ENCODE results near the gene PXT1. TPM values are rescaled to one million over a fixed set of nuclear protein-coding genes. Genes with fewer than 3 reads are reported as not detected.

Gene PXT1
- total RNA-seq, 2 experiments from 2014 or later, result 0.22 to 0.37 TPM

DNA sequence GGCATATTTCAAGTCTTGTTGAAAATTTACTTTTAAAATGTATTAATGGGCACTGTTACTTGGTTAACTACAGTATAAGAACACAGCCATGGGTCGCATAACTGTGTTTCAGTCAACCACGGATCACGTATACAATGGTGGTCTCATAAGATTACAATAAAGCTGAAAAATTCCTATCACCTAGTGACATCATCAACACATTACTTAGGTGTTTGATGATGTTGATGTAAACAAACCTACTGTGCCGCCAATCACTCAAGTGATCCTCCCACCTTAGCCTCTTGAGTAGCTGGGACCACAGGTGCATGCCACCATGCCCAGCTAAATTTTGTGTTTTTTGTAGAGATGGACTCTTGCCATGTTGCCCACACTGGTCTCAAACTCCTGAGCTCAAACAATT is 38.5 kb downstream of the PXT1 start:
- DNase-seq, result no peak
- H3K27ac Mint-ChIP-seq, result no peak overlapping the region
- ATAC-seq (ENCODE audit: low read depth), result no peak
- POLR2A ChIA-PET, result interaction anchor here (0.5 kb wide), 1 partner anchor 523 kb away, joined by 3 read pairs; no protein-coding TSS in a partner anchor
- no peaks in the 10 kb centered on the region for H3K36me3 Mint-ChIP-seq
- H3K4me1 Mint-ChIP-seq, result peaks cover 1% of the 10 kb centered on the region
- peaks cover 30% of the 10 kb centered on the region for H3K27me3 Mint-ChIP-seq
- no peaks in the 10 kb centered on the region for H3K9me3 Mint-ChIP-seq
- H3K4me3 Mint-ChIP-seq, result no peak overlapping the region

GRCh38 chr6:36402481-36402880 is 40.2 kb downstream of the PXT1 start:
- POLR2A ChIA-PET, result no interaction called here
- H3K4me1 Mint-ChIP-seq, result no peaks in the 10 kb centered on the region
- no peak overlapping the region for H3K4me3 Mint-ChIP-seq
- no peaks in the 10 kb centered on the region for H3K36me3 Mint-ChIP-seq
- ATAC-seq (ENCODE audit: low read depth), result no peak
- H3K27ac Mint-ChIP-seq, result no peak overlapping the region
- no peak for DNase-seq
- H3K27me3 Mint-ChIP-seq, result peaks cover 20% of the 10 kb centered on the region
- no peaks in the 10 kb centered on the region for H3K9me3 Mint-ChIP-seq

DNA sequence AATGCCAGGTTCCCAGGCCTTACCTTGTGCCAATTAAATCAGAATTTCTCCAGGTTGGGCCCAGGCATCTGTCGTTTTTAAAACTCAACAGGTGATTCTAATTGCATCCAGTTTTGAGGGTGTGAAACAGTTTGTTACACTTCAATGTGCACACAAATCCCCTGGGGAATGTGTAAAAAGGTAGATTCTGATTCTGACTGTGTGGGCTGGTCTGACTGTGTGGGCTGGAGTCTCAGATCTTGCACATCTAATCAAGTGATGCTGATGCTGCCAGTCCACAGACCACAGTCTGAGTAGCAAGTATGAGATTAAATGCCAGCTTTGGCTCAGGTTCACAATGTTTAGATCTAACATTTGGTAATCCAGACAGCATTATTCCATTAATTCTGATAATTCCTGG is 42.7 kb downstream of the PXT1 start:
- no peaks in the 10 kb centered on the region for H3K9me3 Mint-ChIP-seq
- ATAC-seq (ENCODE audit: low read depth), result no peak

DNA sequence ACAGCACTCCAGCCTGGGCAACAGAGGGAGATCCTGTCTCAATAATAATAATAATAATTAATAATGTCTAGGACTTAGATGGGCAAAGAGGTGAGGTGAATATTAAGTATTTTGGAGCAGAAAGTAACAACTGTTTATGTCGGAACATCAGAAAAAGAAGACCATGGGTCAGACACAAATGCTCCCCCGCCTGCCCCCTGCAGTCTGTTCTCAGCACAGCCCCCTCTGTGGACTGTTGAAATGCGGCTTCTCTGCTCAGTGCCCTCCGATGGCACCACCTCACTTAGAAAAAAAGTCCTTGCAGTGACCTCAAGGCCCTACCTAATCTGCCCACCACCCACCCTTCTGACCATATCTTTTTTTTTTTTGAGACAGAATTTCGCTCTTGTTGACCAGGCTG is 50.0 kb downstream of the PXT1 start:
- Mint-ChIP-seq H3K4me3 (no peak overlapping the region), H3K4me1 (peaks cover 7% of the 10 kb centered on the region), H3K9me3 (no peaks in the 10 kb centered on the region), H3K27me3 (peaks cover 26% of the 10 kb centered on the region), H3K27ac (no peak overlapping the region), H3K36me3 (no peaks in the 10 kb centered on the region)
- ATAC-seq (ENCODE audit: low read depth) (no peak), DNase-seq (no peak)
- POLR2A ChIA-PET, result no interaction called here

More for the DNA sequence above, 42.7 kb downstream of the PXT1 start:
- H3K4me3 Mint-ChIP-seq, result no peak overlapping the region
- no peak for DNase-seq
- H3K4me1 Mint-ChIP-seq, result no peaks in the 10 kb centered on the region
- no peak overlapping the region for H3K27ac Mint-ChIP-seq
- no peaks in the 10 kb centered on the region for H3K36me3 Mint-ChIP-seq
- peaks cover 17% of the 10 kb centered on the region for H3K27me3 Mint-ChIP-seq
- POLR2A ChIA-PET, result no interaction called here

GRCh38 chr6:36389353-36389752 is 53.3 kb downstream of the PXT1 start:
- Mint-ChIP-seq H3K9me3 (no peaks in the 10 kb centered on the region), H3K4me1 (peaks cover 23% of the 10 kb centered on the region), H3K27ac (no peak overlapping the region), H3K36me3 (peaks cover 9% of the 10 kb centered on the region), H3K4me3 (no peak overlapping the region), H3K27me3 (peaks cover 21% of the 10 kb centered on the region)
- ATAC-seq (ENCODE audit: low read depth) (no peak), DNase-seq (no peak)
- POLR2A ChIA-PET, result no interaction called here

- H3K27me3 Mint-ChIP-seq, result peaks cover 14% of the 10 kb centered on the region
- H3K27ac Mint-ChIP-seq, result peak within 1 kb of the TSS; percentile 85
- H3K36me3 Mint-ChIP-seq, result peaks cover 14% of the 10 kb centered on the region
- DNase-seq (peak; percentile 74), ATAC-seq (ENCODE audit: low read depth) (peak; percentile 82)
- H3K4me1 Mint-ChIP-seq, result peaks cover 27% of the 10 kb centered on the region
- POLR2A ChIA-PET, result interaction anchor here (1.0 to 1.6 kb wide), 2 partner anchors 56 to 209 kb away, joined by 4 to 8 read pairs; partner anchors contain the start of genes KCTD20 and PXT1
- H3K9me3 Mint-ChIP-seq, result no peaks in the 10 kb centered on the region
- H3K4me3 Mint-ChIP-seq, result peak within 1 kb of the TSS; percentile 94
Observed at GRCh38 chr6:36387440-36388303, 55.0 kb downstream of the PXT1 start, which contains the start of gene ETV7. TSS of gene ETV7 (minus strand) at chr6:36387669. CDS start at chr6:36387541, 128 bp downstream.

DNA sequence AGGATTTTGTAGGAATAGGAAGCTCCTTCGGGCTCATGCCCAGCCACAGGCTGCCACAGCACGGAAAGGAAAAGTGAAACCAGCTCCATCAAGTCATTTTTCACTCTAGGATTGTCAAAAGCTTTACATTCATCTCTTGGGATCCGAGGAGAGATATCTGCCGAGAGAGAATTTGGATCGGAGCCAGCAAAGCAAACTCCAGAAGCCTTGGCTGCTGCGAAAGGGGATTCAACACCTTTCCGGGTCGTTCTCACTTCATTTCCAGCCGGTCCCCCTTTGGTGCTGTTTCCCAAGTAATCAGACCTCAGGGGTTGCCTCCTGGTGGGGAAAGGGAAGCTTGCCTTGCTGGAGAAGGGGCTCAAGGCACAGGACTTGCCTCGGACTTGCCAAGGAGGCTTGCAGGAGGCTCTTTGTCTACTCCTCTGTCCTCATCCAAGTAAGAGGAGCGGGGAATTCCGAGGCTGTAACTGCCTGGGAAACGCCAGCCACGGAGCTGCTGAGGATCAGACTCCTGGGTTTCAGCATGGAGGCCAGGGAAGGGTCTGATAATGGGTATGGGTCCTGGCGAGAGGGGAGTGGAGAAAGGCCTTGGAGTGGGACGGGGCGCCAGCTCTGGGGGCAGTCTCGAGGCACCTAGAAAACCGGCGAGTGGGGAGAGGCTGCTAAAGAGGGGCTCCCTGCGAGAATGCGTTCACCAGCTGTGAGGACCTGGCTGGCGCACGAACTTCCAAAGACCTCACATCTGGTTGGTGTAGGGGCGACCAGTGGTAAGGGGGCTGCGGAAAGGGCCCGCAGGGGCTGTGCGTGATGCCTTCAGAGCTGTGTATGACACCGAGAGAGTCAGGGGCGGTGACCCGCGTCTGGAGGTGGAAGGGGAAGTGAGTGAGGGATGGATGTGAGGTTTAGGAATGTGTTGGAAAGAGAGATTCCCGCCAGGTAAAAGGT is 55.9 kb downstream of the PXT1 start:
- peak overlapping the region; percentile 85 for H3K27ac Mint-ChIP-seq
- H3K4me1 Mint-ChIP-seq, result peaks cover 27% of the 10 kb centered on the region
- ATAC-seq (ENCODE audit: low read depth) (peak; percentile 40), DNase-seq (peak; percentile 51)
- peak overlapping the region; percentile 94 for H3K4me3 Mint-ChIP-seq
- peaks cover 14% of the 10 kb centered on the region for H3K27me3 Mint-ChIP-seq
- POLR2A ChIA-PET, result interaction anchor here (0.6 to 1.6 kb wide), 5 partner anchors 13 to 359 kb away, joined by 3 to 8 read pairs (median 4); partner anchors contain the start of genes KCTD20, MAPK14 and PXT1
- H3K36me3 Mint-ChIP-seq, result peaks cover 14% of the 10 kb centered on the region
- no peaks in the 10 kb centered on the region for H3K9me3 Mint-ChIP-seq

- no peak for DNase-seq
- POLR2A ChIA-PET, result no interaction called here
- H3K4me3 Mint-ChIP-seq, result no peak overlapping the region
- peaks cover 27% of the 10 kb centered on the region for H3K4me1 Mint-ChIP-seq
- no peak for ATAC-seq (ENCODE audit: low read depth)
- H3K9me3 Mint-ChIP-seq, result no peaks in the 10 kb centered on the region
- H3K27ac Mint-ChIP-seq, result no peak overlapping the region
- H3K36me3 Mint-ChIP-seq, result peaks cover 14% of the 10 kb centered on the region
- H3K27me3 Mint-ChIP-seq, result peaks cover 10% of the 10 kb centered on the region
Observed at GRCh38 chr6:36384095-36384494, 58.6 kb downstream of the PXT1 start.

DNA sequence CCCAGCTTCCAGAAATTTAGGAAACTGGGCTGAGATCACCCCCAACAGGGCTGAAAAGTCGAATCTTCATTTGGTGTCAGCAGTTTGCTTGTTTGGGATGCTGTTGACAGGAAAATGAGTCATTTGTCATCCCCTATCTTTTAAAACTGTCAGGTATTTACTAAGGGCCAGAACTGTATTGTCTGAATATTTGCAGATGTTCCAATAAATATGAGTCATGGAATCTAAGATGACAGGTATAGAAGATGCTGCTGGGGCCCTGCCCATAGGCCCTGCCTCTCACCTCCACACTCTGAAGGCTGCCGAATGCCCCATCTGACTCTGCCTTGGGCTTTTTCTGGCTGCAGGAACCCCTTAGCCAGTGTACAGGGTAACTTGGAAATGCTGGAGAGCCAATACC is 59.0 kb downstream of the PXT1 start:
- H3K36me3 Mint-ChIP-seq, result peaks cover 14% of the 10 kb centered on the region
- peaks cover 9% of the 10 kb centered on the region for H3K27me3 Mint-ChIP-seq
- no peak overlapping the region for H3K4me3 Mint-ChIP-seq
- H3K9me3 Mint-ChIP-seq, result no peaks in the 10 kb centered on the region
- H3K4me1 Mint-ChIP-seq, result peaks cover 27% of the 10 kb centered on the region
- no peak overlapping the region for H3K27ac Mint-ChIP-seq
- DNase-seq (no peak), ATAC-seq (ENCODE audit: low read depth) (no peak)
- POLR2A ChIA-PET, result interaction anchor here (0.6 kb wide), 1 partner anchor 319 kb away, joined by 3 read pairs; no protein-coding TSS in a partner anchor

DNA sequence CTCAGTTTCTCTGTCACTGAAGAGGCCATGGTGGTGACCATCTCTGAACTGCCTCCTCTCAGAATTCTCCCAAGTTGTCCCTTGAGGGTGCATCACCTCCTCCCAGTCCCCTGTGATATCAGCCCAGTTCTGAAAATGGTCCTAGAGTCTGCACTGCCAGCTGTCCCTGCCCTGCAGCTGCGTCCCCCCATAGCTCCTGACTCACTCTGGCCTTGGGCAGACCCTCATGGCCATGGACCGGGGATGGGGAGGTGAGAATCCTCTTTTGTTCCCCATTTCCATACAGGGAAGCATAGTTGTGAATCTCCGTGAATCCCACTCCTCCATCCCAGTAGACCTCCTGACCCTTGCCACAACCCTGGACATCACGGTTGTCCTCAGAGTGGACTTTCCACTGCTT is 59.7 kb downstream of the PXT1 start:
- DNase-seq (no peak), ATAC-seq (ENCODE audit: low read depth) (no peak)
- Mint-ChIP-seq H3K4me3 (no peak overlapping the region), H3K36me3 (peaks cover 14% of the 10 kb centered on the region), H3K9me3 (no peaks in the 10 kb centered on the region), H3K27me3 (peaks cover 3% of the 10 kb centered on the region), H3K27ac (no peak overlapping the region), H3K4me1 (peaks cover 21% of the 10 kb centered on the region)
- POLR2A ChIA-PET, result interaction anchor here (0.6 kb wide), 1 partner anchor 318 kb away, joined by 3 read pairs; no protein-coding TSS in a partner anchor

- H3K4me1 Mint-ChIP-seq, result peaks cover 18% of the 10 kb centered on the region
- POLR2A ChIA-PET, result no interaction called here
- no peak for DNase-seq
- ATAC-seq (ENCODE audit: low read depth), result no peak
- peaks cover 14% of the 10 kb centered on the region for H3K36me3 Mint-ChIP-seq
- no peak overlapping the region for H3K4me3 Mint-ChIP-seq
- H3K9me3 Mint-ChIP-seq, result no peaks in the 10 kb centered on the region
- peaks cover 2% of the 10 kb centered on the region for H3K27me3 Mint-ChIP-seq
- H3K27ac Mint-ChIP-seq, result no peak overlapping the region
Observed at GRCh38 chr6:36381502-36382389, 60.9 kb downstream of the PXT1 start.

GRCh38 chr6:36380166-36380565 is 62.5 kb downstream of the PXT1 start:
- no peaks in the 10 kb centered on the region for H3K9me3 Mint-ChIP-seq
- H3K4me1 Mint-ChIP-seq, result peaks cover 7% of the 10 kb centered on the region
- peaks cover 13% of the 10 kb centered on the region for H3K36me3 Mint-ChIP-seq
- H3K27ac Mint-ChIP-seq, result peak overlapping the region; percentile 15
- no peak for ATAC-seq (ENCODE audit: low read depth)
- H3K4me3 Mint-ChIP-seq, result no peak overlapping the region
- DNase-seq, result no peak
- no peaks in the 10 kb centered on the region for H3K27me3 Mint-ChIP-seq
- POLR2A ChIA-PET, result interaction anchor here (0.6 kb wide), 1 partner anchor 9 kb away, joined by 3 read pairs; no protein-coding TSS in a partner anchor
